H7 (cell line): Measurements from ENCODE around the gene CDC37L1. TPM values are rescaled to one million over a fixed set of nuclear protein-coding genes. Genes with fewer than 3 reads are reported as not detected.

Experiments used
- DNase-seq: peaks from one replicate; pipeline ENCODE4 v3.0.0; 2012
- H3K27me3 ChIP-seq: 2 replicates; pipeline ENCODE4 v1.6.0; 2011; ENCODE audit warnings: mild to moderate bottlenecking, low read length; ENCODE audit not compliant: control insufficient read depth, insufficient read depth
- H3K36me3 ChIP-seq: replicated peaks from 2 replicates; pipeline ENCODE4 v1.5.1; 2011; ENCODE audit warnings: low read length; ENCODE audit not compliant: control insufficient read depth, insufficient read depth
- H3K4me3 ChIP-seq: 2 replicates; pipeline ENCODE4 v1.5.1; 2011; ENCODE audit warnings: low read depth, mild to moderate bottlenecking, control low read depth, low read length, moderate library complexity; ENCODE audit not compliant: insufficient read depth
- total RNA-seq: library from RNA; depleted of rRNA; stranded (reverse); fragments of >200 nt; shearing (Covaris generic); gene quantifications from 2 replicates; pipeline ENCODE4 v1.2.3, GENCODE V29; 2014

The CDC37L1 gene
- total RNA-seq, 1 experiment from 2014 or later, result 18.8 TPM

- peak; percentile 93 for DNase-seq
- Histone ChIP-seq H3K4me3 (peak within 1 kb of the TSS; percentile 90), H3K36me3 (no peaks in the 10 kb centered on the region), H3K27me3 (peaks cover 4% of the 10 kb centered on the region)
These were observed 17.0 kb upstream of the CDC37L1 start, which contains the start of gene PLPP6 for GRCh38 chr9:4662108-4662988. TSS of gene PLPP6 (plus strand) at chr9:4662294. CDS start at chr9:4662376, 82 bp downstream.

- peaks cover 5% of the 10 kb centered on the region for H3K27me3 ChIP-seq
- no peak for DNase-seq
- no peaks in the 10 kb centered on the region for H3K36me3 ChIP-seq
- peak overlapping the region; percentile 90 for H3K4me3 ChIP-seq
These were observed 16.2 kb upstream of the CDC37L1 start for GRCh38 chr9:4662989-4663792.

GRCh38 chr9:4663956-4664355 lies 15.4 kb upstream of the CDC37L1 start:
- no peak overlapping the region for H3K4me3 ChIP-seq
- no peak for DNase-seq
- H3K27me3 ChIP-seq, result peaks cover 5% of the 10 kb centered on the region
- H3K36me3 ChIP-seq, result no peaks in the 10 kb centered on the region

DNA sequence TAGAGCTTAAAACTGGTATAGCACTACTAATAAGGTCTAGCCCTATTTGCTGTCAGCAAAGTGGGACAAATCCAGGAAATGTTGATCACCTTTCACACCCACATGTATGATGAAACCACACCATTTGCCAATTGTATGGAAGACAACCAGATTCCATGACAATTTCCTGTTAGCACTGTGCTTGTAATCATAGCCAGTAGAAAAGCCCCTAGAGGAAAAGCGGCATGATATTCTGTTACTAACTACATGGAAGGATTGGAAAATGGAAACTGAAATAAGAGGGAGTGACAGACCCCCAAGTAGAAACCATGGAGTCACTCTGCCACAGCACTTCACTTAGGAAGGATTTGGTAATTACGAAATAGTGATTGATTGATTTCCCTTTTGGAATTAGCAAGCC lies 14.0 kb upstream of the CDC37L1 start:
- Histone ChIP-seq H3K36me3 (no peaks in the 10 kb centered on the region), H3K4me3 (no peak overlapping the region), H3K27me3 (peaks cover 5% of the 10 kb centered on the region)
- no peak for DNase-seq

GRCh38 chr9:4666042-4666699 lies 13.2 kb upstream of the CDC37L1 start, which contains the start of gene SPATA6L:
TSS of gene SPATA6L (minus strand) at chr9:4666480. CDS start at chr9:4666250, 230 bp downstream.
- peak; percentile 64 for DNase-seq
- Histone ChIP-seq H3K36me3 (no peaks in the 10 kb centered on the region), H3K4me3 (peak within 1 kb of the TSS; percentile 50), H3K27me3 (peaks cover 5% of the 10 kb centered on the region)

- no peak for DNase-seq
- Histone ChIP-seq H3K27me3 (peaks cover 5% of the 10 kb centered on the region), H3K36me3 (no peaks in the 10 kb centered on the region), H3K4me3 (no peak overlapping the region)
These were observed 11.7 kb upstream of the CDC37L1 start for GRCh38 chr9:4667681-4668080.

GRCh38 chr9:4668604-4669003 lies 10.8 kb upstream of the CDC37L1 start:
- no peak for DNase-seq
- H3K36me3 ChIP-seq, result no peaks in the 10 kb centered on the region
- peaks cover 5% of the 10 kb centered on the region for H3K27me3 ChIP-seq
- no peak overlapping the region for H3K4me3 ChIP-seq

DNA sequence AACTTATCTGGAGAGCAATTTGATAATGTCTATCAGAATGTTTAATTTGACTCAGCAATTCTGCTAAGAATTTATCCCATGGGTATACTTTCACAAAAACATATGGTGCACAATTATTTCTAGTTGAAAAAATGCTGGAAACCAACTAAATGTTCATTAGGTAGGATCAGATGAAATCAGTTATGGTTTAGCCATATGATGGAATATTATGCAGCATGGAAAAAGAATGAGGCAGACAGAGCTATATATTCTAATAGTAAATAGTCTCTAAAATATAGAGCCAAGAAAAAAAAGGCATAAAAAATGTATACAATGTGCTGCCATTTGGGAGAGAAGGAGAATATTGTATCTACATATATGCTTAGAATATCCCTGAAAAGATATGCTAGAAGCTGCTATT lies 9.5 kb upstream of the CDC37L1 start:
- Histone ChIP-seq H3K27me3 (peaks cover 5% of the 10 kb centered on the region), H3K36me3 (no peaks in the 10 kb centered on the region)

GRCh38 chr9:4670591-4670990 lies 8.8 kb upstream of the CDC37L1 start:
- Histone ChIP-seq H3K36me3 (no peaks in the 10 kb centered on the region), H3K27me3 (peaks cover 5% of the 10 kb centered on the region), H3K4me3 (no peak overlapping the region)
- peak; percentile 33 for DNase-seq

More for the DNA sequence above, 9.5 kb upstream of the CDC37L1 start:
- no peak overlapping the region for H3K4me3 ChIP-seq
- no peak for DNase-seq

DNA sequence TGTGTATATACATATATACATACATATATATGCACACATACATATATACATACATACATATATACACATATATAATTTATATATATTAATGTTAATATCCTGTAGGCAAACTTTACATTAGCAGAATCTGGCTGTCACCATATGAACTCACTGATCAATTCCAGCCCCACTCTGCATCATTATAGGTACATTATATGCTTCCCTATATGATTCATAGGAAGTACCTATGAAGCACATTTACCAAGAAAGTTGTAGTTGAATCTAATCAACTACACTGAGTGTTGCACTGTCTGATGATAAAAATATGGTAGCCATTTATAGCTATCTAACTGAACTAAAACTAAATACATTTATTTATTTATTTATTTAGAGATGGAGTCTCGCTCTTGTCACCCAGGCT lies 7.6 kb upstream of the CDC37L1 start:
- H3K36me3 ChIP-seq, result no peaks in the 10 kb centered on the region
- no peak for DNase-seq
- no peak overlapping the region for H3K4me3 ChIP-seq
- peaks cover 1% of the 10 kb centered on the region; the same call in 1 of the 2 replicates for H3K27me3 ChIP-seq

- DNase-seq, result no peak
- no peak overlapping the region for H3K4me3 ChIP-seq
- no peaks in the 10 kb centered on the region for H3K36me3 ChIP-seq
- H3K27me3 ChIP-seq, result no peaks in the 10 kb centered on the region
These were observed 4.6 kb upstream of the CDC37L1 start for GRCh38 chr9:4674783-4675182.

DNA sequence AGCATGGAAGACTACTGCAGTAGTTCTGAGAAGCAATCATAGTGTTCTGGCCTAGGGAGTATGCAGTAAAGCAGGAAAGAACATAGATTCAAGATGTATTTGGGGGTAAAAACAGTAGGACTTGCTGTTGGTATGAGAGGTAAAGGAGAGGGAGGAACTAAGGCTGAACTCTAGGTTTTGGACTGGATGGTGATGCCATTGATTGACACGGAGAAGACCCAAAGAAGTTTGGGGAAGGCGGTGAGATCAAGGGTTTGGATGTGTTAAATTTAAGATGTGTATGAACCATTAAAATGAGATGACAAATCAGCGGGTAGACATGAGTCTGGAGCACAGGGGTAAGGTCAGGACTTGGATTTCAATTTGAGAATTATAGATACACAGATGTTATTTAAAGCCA lies 2.0 kb upstream of the CDC37L1 start:
- Histone ChIP-seq H3K36me3 (no peaks in the 10 kb centered on the region), H3K4me3 (no peak overlapping the region), H3K27me3 (no peaks in the 10 kb centered on the region)
- DNase-seq, result no peak

DNA sequence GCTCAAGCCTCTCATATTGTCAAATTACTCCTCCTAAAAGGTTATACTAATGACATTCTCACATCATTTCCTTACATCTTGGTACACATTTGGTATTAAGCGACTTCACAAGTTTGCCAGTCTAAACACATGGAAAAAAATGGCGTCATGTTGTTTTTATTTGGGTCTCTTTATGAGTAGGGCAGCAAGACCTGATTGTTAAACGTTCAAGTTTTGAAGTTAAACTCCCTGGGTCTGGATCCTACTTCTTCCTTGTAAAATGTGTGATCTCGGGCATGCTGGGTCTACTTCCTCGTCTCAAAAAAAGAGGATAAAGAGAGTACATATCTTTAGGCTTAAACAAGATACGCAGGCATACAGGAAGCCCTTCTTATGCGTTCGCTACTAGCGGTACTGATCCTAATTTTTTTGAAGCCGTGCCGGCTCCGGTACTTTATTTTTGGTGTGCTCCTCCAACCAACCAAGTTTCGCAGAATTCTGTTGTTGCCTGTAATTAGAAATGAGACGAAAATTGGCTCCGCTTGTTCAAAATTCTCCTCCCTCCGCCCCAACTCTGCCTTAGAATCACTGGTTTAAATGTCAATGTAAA lies 596 bp upstream of the CDC37L1 start:
- Histone ChIP-seq H3K4me3 (peak overlapping the region; percentile 88), H3K27me3 (no peaks in the 10 kb centered on the region), H3K36me3 (no peaks in the 10 kb centered on the region)
- DNase-seq, result no peak

- H3K27me3 ChIP-seq, result no peaks in the 10 kb centered on the region
- no peaks in the 10 kb centered on the region; the same call in 1 of the 2 replicates for H3K36me3 ChIP-seq
- DNase-seq, result no peak
- peak overlapping the region; percentile 88 for H3K4me3 ChIP-seq
These were observed 780 bp downstream of the CDC37L1 start for GRCh38 chr9:4680173-4680525.
